ENCODE results near the gene GAB1.

The GAB1 gene

GRCh38 chr4:143391261-143391660 lies 54.6 kb downstream of the GAB1 start:
- Histone ChIP-seq H3K27ac (ENCODE audit: extremely low read depth, low read depth, low read length) (no peak overlapping the region), H3K36me3 (ENCODE audit: control insufficient read depth in 2 of 2, insufficient read depth in 1 of 2, low read length in 2 of 2) (no peaks in the 10 kb centered on the region), H3K4me1 (ENCODE audit: control insufficient read depth, insufficient read depth, low read length) (peaks cover 14% of the 10 kb centered on the region), H3K4me3 (ENCODE audit: low read depth, low read length) (no peak overlapping the region), H3K9me3 (ENCODE audit: control insufficient read depth, insufficient read depth, low read depth, low read length) (no peaks in the 10 kb centered on the region)
- ChIA-PET CTCF (no interaction called here), POLR2A (interaction anchor here (0.6 kb wide), 1 partner anchor 60 kb away, joined by 3 read pairs; no protein-coding TSS in a partner anchor)
- TF ChIP-seq KLF8 (tag by site-specific recombination; IDR thresholded peaks at IDR 0.05) (no peak), ZNF112 (tag by site-specific recombination; IDR thresholded peaks at IDR 0.05) (no peak), SALL2 (tag by site-specific recombination; IDR thresholded peaks at IDR 0.05; ENCODE audit: borderline replicate concordance) (no peak), GFI1B (tag by site-specific recombination; IDR thresholded peaks at IDR 0.05) (no peak), ZBTB20 (tag by site-specific recombination; IDR thresholded peaks at IDR 0.05) (no peak), ZNF629 (tag by site-specific recombination; IDR thresholded peaks at IDR 0.05) (no peak), ZNF777 (tag by site-specific recombination; IDR thresholded peaks at IDR 0.05; ENCODE audit: borderline replicate concordance) (no peak), TSHZ1 (tag by site-specific recombination; IDR thresholded peaks at IDR 0.05; ENCODE audit: borderline replicate concordance) (no peak), ZNF433 (tag by site-specific recombination; IDR thresholded peaks at IDR 0.05; ENCODE audit: low read depth) (no peak), ZNF658 (tag by site-specific recombination; IDR thresholded peaks at IDR 0.05) (no peak)

GRCh38 chr4:143391895-143392294 lies 55.2 kb downstream of the GAB1 start:
- ChIA-PET CTCF (interaction anchor here (0.6 kb wide), 1 partner anchor 41 kb away, joined by 3 read pairs; no protein-coding TSS in a partner anchor), POLR2A (interaction anchor here (0.6 kb wide), 1 partner anchor 60 kb away, joined by 3 read pairs; no protein-coding TSS in a partner anchor)
- Histone ChIP-seq H3K4me3 (ENCODE audit: low read depth, low read length) (no peak overlapping the region), H3K4me1 (ENCODE audit: control insufficient read depth, insufficient read depth, low read length) (peaks cover 14% of the 10 kb centered on the region), H3K27ac (ENCODE audit: extremely low read depth, low read depth, low read length) (no peak overlapping the region), H3K9me3 (ENCODE audit: control insufficient read depth, insufficient read depth, low read depth, low read length) (no peaks in the 10 kb centered on the region), H3K36me3 (ENCODE audit: control insufficient read depth in 2 of 2, insufficient read depth in 1 of 2, low read length in 2 of 2) (no peaks in the 10 kb centered on the region)
- TF ChIP-seq ZNF639 (tag by site-specific recombination; IDR thresholded peaks at IDR 0.05) (no peak), ZNF280C (tag by site-specific recombination; IDR thresholded peaks at IDR 0.05) (no peak), ZNF280D (tag by site-specific recombination; IDR thresholded peaks at IDR 0.05) (no peak), ZBTB44 (tag by site-specific recombination; IDR thresholded peaks at IDR 0.05) (no peak), KLF1 (tag by site-specific recombination; IDR thresholded peaks at IDR 0.05) (no peak), ZBTB6 (tag by site-specific recombination; IDR thresholded peaks at IDR 0.05) (no peak), TSHZ1 (tag by site-specific recombination; IDR thresholded peaks at IDR 0.05; ENCODE audit: borderline replicate concordance) (no peak), ZNF830 (tag by site-specific recombination; IDR thresholded peaks at IDR 0.05; ENCODE audit: low read depth) (no peak)
